ENCODE results near the gene XPNPEP2.

DNA sequence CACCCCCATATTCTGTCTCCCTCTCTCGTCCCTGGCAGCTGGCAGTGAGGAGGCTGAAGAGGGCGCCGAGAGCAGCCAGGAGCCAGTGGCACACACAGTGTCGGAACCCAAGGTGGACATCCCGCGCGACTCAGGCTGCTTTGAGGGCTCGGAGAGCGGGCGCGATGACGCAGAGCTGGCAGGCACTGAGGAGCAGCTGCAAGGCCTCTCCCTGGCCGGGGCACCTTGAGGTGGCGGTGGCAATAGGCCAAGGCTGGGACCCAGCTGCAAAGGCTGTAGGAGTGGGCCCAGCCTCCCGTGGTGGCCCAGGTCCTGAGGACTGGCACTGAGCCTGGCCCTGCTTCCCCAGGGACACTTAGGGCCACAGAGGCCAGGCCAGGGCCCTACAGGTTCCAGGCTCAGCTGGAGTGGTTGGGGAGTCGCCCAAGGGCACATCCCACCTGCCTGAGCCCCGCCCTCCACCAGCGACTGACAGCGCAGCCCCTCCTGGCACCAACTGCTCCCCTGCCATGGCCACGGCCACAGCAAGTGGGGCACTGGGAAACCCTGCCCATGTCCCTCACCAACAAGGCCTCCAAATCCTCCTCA, 54.9 kb downstream of the XPNPEP2 start:
- no peak for TF ChIP-seq RAD21 (IDR thresholded peaks at IDR 0.05; ENCODE audit: low read depth)
- TF ChIP-seq CEBPB (IDR thresholded peaks at IDR 0.05): no peak
- no peak for TF ChIP-seq ZBTB7A (IDR thresholded peaks at IDR 0.05; ENCODE audit: low read depth)
- no peak for TF ChIP-seq EP300 (IDR thresholded peaks at IDR 0.05; ENCODE audit: borderline replicate concordance)
